ENCODE measurements around the gene LUC7L2. TPM values are rescaled to one million over a fixed set of nuclear protein-coding genes. Genes with fewer than 3 reads are reported as not detected.

Gene LUC7L2
- total and polyA plus RNA-seq, 11 donors, result 29.4 to 55.4 (median 46.2) TPM

DNA sequence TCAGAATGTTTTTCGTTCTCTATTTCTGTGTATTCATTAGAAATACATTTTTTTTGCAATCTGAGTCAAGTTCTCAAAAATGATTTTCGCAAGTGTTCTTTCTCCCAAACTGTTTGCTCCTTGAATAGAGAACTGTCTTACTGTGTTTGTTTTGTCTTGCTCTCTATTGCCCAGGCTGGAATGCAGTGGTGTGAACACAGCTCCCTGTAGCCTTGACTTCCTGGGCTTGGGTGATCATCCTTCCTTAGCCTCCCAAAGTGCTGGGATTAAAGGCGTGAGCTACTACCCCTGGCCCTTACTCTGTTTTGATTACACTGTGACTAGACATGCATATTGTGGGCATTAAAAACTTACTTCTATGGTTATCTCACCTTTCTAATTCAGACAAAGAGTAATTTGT, 56.7 kb downstream of the LUC7L2 start:
- no peak for ATAC-seq
- Histone ChIP-seq H3K9me3 (no peaks in the 10 kb centered on the region), H3K36me3 (peaks cover 0 to 100% (median 98%) of the 10 kb centered on the region in 9 donors), H3K4me1 (peaks cover 0 to 4% (median 0%) of the 10 kb centered on the region in 12 donors), H3K27me3 (no peaks in the 10 kb centered on the region), H3K27ac (no peak overlapping the region), H3K4me3 (no peak overlapping the region)
- no peak for DNase-seq
- intact Hi-C loops (cut with DNase I), result no loop called here
- TF ChIP-seq, protein P1, sequence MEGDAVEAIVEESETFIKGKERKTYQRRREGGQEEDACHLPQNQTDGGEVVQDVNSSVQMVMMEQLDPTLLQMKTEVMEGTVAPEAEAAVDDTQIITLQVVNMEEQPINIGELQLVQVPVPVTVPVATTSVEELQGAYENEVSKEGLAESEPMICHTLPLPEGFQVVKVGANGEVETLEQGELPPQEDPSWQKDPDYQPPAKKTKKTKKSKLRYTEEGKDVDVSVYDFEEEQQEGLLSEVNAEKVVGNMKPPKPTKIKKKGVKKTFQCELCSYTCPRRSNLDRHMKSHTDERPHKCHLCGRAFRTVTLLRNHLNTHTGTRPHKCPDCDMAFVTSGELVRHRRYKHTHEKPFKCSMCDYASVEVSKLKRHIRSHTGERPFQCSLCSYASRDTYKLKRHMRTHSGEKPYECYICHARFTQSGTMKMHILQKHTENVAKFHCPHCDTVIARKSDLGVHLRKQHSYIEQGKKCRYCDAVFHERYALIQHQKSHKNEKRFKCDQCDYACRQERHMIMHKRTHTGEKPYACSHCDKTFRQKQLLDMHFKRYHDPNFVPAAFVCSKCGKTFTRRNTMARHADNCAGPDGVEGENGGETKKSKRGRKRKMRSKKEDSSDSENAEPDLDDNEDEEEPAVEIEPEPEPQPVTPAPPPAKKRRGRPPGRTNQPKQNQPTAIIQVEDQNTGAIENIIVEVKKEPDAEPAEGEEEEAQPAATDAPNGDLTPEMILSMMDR (IDR thresholded peaks at IDR 0.05), result no peak
- TF ChIP-seq POLR2A (IDR thresholded peaks at IDR 0.05), result no peak
- WGBS, 4 donors, result 98 to 99% (median 99%) methylated on average over 3 of the region's 3 CpGs

DNA sequence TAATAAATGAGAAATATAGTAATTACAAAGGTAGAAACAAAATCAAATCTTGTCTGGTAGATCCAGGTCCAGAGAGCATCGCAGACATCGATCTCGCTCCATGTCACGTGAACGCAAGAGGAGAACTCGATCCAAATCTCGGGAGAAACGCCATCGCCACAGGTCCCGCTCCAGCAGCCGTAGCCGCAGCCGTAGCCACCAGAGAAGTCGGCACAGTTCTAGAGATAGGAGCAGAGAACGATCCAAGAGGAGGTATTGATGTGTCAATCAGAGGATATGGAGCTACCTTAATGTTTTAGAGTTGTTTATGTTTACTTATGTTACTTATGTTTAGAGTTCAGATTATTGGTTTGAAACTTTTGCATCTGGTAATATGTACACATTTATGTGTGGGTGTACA, 57.8 kb downstream of the LUC7L2 start:
- ATAC-seq (no peak), DNase-seq (no peak)
- Histone ChIP-seq H3K4me1 (peaks cover 0 to 14% (median 0%) of the 10 kb centered on the region in 12 donors), H3K27ac (no peak overlapping the region), H3K4me3 (no peak overlapping the region), H3K27me3 (no peaks in the 10 kb centered on the region), H3K9me3 (no peaks in the 10 kb centered on the region), H3K36me3 (peaks cover 0 to 100% (median 98%) of the 10 kb centered on the region in 9 donors)
- TF ChIP-seq, protein P1 (IDR thresholded peaks at IDR 0.05), result no peak
- TF ChIP-seq POLR2A (IDR thresholded peaks at IDR 0.05), result no peak
- 95 to 97% (median 97%) methylated on average over 15 of the region's 15 CpGs for WGBS, 4 donors
- intact Hi-C loops (cut with DNase I), result no loop called here

DNA sequence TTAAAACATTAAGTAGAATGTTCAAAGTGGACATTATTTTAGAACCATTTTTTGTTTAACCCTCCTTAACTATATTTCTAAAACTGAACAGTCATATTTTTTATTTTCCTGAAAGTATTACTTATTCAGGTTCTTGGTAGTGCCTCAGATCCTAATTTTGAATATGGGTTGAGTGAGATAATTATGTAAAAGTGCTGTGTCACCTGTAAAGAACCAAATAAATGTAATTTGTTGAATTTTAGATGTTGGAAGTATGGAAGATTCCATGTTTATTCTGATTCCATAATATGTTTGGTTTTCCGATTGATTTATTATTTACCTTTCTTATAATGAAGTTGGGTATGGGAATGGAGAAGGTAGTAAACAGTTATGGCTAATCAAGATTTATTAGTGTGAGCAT, 61.4 kb downstream of the LUC7L2 start:
- intact Hi-C loops (cut with DNase I), result loop anchor here in 1 of 10 donors (5.0 kb wide), 1 partner anchor 49 kb away; no protein-coding TSS in a partner anchor
- DNase-seq (no peak), ATAC-seq (no peak)
- H3K36me3 ChIP-seq, result peaks cover 0 to 84% (median 81%) of the 10 kb centered on the region in 9 donors
- peaks cover 0 to 21% (median 0%) of the 10 kb centered on the region in 12 donors for H3K4me1 ChIP-seq
- H3K9me3 ChIP-seq, result no peaks in the 10 kb centered on the region
- no peaks in the 10 kb centered on the region for H3K27me3 ChIP-seq
- TF ChIP-seq, protein P1 (IDR thresholded peaks at IDR 0.05), result no peak
- H3K27ac ChIP-seq, result peak overlapping the region in 1 of 12 donors; percentile 78
- WGBS, 4 donors, result 0 to 52% (median 16%) methylated on average over 1 of the region's 1 CpG
- no peak overlapping the region for H3K4me3 ChIP-seq

DNA sequence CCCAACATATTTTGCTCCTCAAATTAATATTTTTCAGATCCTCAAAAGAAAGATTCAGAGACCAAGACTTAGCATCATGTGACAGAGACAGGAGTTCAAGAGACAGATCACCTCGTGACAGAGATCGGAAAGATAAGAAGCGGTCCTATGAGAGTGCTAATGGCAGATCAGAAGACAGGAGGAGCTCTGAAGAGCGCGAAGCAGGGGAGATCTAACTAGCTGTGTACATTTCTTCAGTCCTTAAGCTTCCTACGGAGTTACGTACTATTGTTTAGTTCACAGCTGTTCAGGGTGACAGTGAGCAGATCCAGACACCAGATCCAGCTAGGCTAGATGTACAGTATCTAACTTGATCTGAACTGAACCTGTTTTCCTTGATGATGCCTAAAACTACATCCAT, 62.4 kb downstream of the LUC7L2 start:
- peaks cover 0 to 29% (median 0%) of the 10 kb centered on the region in 12 donors for H3K4me1 ChIP-seq
- H3K27me3 ChIP-seq, result no peaks in the 10 kb centered on the region
- TF ChIP-seq, protein P1 (IDR thresholded peaks at IDR 0.05), result no peak
- no peak for TF ChIP-seq POLR2A (IDR thresholded peaks at IDR 0.05)
- peak overlapping the region in 4 of 12 donors; percentile 17 to 78 (median 29) for H3K27ac ChIP-seq
- DNase-seq, result no peak
- no peaks in the 10 kb centered on the region for H3K9me3 ChIP-seq
- H3K36me3 ChIP-seq, result peaks cover 0 to 78% (median 73%) of the 10 kb centered on the region in 9 donors
- ATAC-seq, result peak in 2 of 4 donors; percentile 43 to 51
- no peak overlapping the region for H3K4me3 ChIP-seq
- 51 to 62% (median 57%) methylated on average over 7 of the region's 7 CpGs for WGBS, 4 donors
- intact Hi-C loops (cut with DNase I), result loop anchor here in 1 of 10 donors (5.0 kb wide), 1 partner anchor 50 kb away; no protein-coding TSS in a partner anchor

All from heart left ventricle (tissue), 16 donors.